KOPT-K1 (cell line): ENCODE data around the gene TMEM200A.
"Not testable (repeated sequence)": the region's sequence is repeated elsewhere in the genome, so short reads cannot be mapped to it uniquely, and the experiment has no call there.

Experiments used
- H3K27ac ChIP-seq: fragments of 200-600 bp; sonication (generic); 2 replicates; pipeline ENCODE4 v1.5.1; 2016; ENCODE audit warnings: antibody characterized with exemption, mild to moderate bottlenecking, low read depth, low read length; ENCODE audit not compliant: poor library complexity, severe bottlenecking
- H3K36me3 ChIP-seq: fragments of 200-600 bp; sonication (generic); 2 replicates; pipeline ENCODE4 v1.5.1; 2017; ENCODE audit warnings: antibody characterized with exemption, mild to moderate bottlenecking, low read length, moderate library complexity; ENCODE audit not compliant: insufficient read depth
- H3K9me3 ChIP-seq: fragments of 200-600 bp; sonication (generic); 2 replicates; pipeline ENCODE4 v1.5.1; 2017; ENCODE audit warnings: antibody characterized with exemption, low read length, mild to moderate bottlenecking; ENCODE audit not compliant: insufficient read depth, poor library complexity, severe bottlenecking

TMEM200A gene

DNA sequence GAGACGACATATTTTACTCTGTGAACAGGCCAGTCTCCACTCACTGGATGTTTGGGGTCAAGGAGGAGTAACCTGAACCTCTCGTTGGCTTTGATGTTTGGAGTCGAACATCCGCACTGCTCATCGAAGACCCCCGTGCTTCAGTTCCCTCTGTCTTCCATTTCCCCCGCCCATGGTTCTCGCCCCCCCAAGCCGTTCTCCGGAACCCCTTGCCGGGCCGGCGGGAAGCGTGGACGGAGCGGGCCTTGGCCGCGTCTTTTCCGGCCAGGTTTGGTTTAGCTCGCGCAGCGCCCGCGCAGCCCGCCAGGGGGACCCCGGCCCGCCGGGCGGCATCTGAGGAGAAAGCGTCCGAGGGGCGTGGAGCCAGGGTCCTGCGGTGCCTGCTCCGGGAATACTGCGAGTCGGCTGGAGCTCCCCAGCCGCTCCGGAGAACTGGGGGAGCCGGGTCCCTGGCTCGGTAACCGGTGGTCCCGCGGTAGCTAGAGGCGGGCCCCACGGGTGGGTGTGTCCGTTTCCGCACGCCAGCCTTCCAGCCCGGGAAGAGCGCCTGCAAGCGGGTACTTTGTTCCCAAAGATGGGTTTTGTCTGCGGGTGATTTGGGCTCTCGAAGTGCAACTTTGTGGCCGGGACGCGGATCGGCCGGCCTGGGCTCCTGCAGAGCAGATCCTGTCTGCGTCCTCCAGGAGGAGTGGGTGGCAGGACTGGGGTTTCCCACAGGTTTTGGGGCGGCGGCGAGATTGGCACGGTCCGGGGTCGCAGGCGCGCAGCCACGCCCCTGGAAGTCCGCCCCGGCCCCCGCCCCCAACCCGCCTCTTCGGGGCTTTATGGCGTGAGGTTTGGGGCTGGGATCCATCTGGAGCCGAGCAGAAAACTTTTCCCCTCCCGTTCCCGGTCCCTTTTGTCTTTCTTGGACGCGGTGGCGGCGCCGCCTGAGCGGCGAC is at the start of gene TMEM200A:
Gene TMEM200A (plus strand): TSS at position 852 of the 941 bp plus-strand sequence. CDS start 74,406 bp downstream, outside the sequence.
- Histone ChIP-seq H3K9me3 (peaks cover under 1% of the 10 kb centered on the region), H3K27ac (peak within 1 kb of the TSS; percentile 51), H3K36me3 (no peaks in the 10 kb centered on the region)

DNA sequence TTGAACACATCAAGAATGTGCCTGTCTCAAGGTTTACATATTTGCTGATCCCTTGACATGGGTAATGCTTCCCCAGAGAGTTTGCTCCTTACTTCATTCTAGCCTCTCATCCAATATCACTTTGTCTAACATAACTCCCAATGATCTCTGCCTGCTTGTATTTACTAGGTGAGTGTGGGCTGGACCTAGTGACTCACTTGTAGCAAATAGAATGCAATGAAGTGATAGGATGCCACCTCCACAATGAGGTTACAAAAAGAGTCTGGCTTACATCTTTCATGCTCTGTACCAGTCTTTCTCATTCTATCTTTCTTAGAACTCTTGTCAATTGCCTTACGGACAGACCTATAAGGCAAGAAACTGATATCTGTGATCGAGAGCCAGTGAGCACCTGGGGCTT is 44.9 kb upstream of the TMEM200A start:
- no peak overlapping the region for H3K27ac ChIP-seq
- no peaks in the 10 kb centered on the region for H3K9me3 ChIP-seq
- H3K36me3 ChIP-seq = no peaks in the 10 kb centered on the region

DNA sequence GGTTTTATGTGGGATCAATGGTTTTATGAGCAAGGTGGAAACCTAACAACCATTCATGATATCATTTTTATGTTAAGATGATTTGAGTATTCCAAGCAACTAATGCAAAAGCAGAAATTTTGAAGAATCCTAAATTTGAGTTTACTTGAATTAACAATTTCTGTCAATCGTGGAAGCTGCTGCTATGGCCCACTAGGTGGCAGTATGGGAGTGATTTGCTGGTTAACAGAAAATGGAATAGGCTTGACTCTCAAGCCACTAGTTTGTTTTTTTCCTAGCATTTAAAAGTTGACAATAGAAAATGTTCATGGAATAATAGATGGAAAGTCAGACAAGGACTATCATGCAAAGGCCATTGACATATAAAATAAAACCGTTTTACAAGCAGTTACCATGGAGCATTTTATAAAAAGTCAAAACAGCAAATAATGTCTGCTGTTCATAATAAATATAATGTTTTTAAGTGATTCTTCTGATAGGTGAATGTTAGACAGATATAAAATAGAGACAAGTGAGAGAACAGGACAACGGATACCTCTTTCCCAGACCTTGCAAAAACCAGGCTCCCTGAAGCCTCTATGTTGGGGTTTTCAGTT is 43.0 kb upstream of the TMEM200A start:
- no peak overlapping the region for H3K27ac ChIP-seq
- H3K36me3 ChIP-seq = no peaks in the 10 kb centered on the region
- H3K9me3 ChIP-seq = no peaks in the 10 kb centered on the region

DNA sequence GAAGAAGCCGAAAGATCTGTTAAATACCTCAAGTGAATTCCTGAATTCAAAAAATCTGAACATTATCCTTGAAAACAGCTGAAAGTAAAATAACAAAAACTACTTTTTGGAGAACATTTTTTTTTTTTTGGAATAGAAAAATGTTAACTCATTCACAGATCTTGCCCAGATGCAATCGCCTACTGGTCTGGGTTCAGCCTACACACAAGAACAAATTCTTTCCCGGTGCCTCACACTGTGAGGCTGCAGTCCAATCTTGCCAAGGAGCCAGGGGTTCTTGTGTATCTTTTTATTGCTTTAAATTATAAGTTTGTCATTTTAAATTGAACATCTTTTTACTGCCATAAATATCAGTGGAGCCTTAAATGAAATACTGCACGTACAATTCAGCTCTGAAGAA is 41.2 kb upstream of the TMEM200A start:
- H3K36me3 ChIP-seq = no peaks in the 10 kb centered on the region
- H3K9me3 ChIP-seq = no peaks in the 10 kb centered on the region
- H3K27ac ChIP-seq = no peak overlapping the region

DNA sequence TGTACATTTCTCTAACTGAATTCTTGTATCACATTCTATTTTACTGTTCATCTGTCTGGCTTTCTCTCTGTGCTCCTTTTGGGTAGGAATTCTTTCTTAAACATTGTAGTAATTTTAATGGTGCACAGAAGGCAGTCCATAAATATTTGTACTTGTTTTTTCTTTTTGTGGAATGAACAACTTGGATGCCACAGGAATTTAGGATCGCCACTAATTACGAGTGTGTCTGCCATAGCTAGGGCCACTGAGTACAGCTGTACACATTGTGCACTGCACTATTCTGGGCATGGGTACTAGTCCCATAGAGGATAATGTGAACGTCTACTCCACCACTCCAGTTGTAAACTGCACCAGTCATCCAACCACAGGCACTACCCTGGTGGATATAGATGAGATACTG is 39.3 kb upstream of the TMEM200A start:
- H3K36me3 ChIP-seq = no peaks in the 10 kb centered on the region
- H3K27ac ChIP-seq = no peak overlapping the region
- H3K9me3 ChIP-seq = no peaks in the 10 kb centered on the region

DNA sequence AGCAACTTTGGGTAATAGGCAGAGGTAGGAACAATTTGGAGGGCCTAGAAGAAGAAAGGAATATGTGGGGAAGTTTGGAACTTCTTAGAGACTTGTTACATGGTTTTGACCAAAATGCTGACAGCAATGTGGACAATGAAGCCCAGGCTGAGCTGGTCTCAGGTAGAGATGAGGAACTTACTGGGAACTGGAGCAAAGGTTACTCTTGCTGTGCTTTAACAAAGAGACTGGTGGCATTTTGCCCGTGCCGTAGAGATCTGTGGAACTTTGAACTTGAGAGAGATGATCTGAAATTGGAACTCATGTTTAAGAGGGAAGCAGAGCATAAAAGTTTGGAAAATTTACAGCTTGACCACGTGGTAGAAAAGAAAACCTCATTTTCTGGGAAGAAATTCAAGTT is 28.3 kb upstream of the TMEM200A start:
- Histone ChIP-seq H3K9me3 (peaks cover 15% of the 10 kb centered on the region), H3K36me3 (no peaks in the 10 kb centered on the region), H3K27ac (no peak overlapping the region)

DNA sequence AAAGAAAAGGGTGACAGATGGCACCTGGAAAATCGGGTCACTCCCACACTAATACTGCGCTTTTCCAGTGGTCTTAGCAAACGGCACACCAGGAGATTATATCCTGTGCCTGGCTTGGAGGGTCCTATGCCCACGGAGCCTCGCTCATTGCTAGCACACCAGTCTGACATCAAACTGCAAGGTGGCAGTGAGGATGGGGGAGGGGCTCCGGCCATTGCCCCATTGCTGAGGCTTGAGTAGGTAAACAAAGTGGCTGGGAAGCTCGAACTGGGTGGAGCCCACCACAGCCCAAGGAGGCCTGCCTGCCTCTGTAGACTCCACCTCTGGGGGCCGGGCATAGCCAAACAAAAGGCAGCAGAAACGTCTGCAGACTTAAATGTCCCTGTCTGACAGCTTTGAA is 19.5 kb upstream of the TMEM200A start:
- not testable (repeated sequence) for H3K27ac ChIP-seq, H3K36me3 ChIP-seq, H3K9me3 ChIP-seq

DNA sequence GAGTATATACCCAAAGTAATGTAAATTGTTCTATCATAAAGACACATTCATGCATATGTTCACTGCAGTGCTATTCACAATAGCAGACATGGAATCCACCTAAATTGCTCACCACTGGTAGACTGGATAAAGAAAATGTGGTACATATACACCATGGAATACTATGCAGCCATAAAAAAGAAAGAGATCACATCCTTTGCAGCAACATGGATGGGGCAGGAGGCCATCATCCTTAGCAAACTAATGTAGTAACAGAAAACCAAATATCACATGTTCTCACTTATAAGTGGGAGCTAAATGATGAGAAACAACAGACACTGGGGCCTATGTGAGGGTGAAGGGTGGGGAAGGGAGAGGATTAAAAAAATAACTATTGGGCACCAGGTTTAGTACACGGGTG is 11.5 kb upstream of the TMEM200A start:
- no peaks in the 10 kb centered on the region for H3K36me3 ChIP-seq
- H3K27ac ChIP-seq = no peak overlapping the region

DNA sequence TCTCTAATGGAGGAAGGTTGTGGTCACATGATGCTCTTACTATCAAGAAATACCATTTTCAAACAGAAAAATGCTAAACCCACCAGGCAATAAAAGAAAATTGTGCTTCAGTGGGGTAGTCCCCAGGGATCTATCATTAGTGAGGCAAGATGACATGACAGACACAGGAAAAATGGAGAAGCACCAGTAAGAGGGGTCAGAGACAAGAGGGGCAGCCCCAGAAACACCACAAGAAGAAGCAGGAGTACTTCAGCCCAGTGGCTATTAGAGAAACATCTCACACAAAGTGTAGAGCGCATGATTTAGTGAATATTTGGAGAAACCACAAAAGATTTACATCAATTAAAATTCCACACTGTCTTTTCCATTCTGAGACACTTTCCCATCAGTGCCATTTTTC is 10.2 kb upstream of the TMEM200A start:
- Histone ChIP-seq H3K9me3 (peaks cover 8% of the 10 kb centered on the region), H3K27ac (no peak overlapping the region), H3K36me3 (no peaks in the 10 kb centered on the region)

More for the DNA sequence above, 11.5 kb upstream of the TMEM200A start:
- H3K9me3 ChIP-seq = peaks cover 3% of the 10 kb centered on the region

DNA sequence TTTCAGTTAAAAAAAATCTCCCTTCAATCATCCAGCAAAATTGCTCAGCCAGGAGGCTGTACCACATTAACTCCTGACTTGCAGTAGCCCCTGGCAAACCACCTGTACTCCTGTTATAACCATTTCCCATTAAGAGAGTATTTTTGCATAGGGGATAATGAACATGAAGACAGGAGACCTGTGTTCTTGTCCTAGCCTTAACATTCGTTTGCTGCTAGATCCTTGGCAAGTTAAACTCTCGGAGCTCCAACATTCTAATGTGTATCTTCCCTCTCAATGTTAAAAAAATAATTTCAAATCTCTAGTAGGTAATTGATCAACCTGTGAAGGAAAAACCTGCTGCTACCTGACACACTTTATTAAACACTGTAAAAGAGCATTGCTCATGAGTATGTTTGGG is 8.4 kb upstream of the TMEM200A start:
- peaks cover 5% of the 10 kb centered on the region for H3K9me3 ChIP-seq
- no peaks in the 10 kb centered on the region for H3K36me3 ChIP-seq
- H3K27ac ChIP-seq = no peak overlapping the region

DNA sequence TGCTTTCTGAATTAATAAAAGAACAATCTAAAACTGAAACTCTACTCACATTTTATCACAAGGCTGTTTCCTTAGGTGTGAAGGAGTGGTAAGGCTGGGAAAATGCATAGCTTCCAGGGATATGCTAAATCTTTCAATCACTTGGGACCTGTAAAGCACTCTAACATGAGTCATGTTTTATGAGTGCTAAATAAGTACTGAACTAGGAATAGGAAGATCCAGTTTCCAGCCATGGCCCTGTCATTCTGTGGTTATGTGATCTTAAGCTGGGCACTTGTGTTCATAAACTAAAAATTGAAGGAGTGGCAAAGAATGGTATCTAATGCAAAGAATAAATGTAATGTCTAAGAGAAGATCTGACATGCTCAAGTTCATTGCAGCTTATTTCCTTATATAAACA is 6.1 kb upstream of the TMEM200A start:
- H3K27ac ChIP-seq = no peak overlapping the region
- H3K36me3 ChIP-seq = no peaks in the 10 kb centered on the region
- H3K9me3 ChIP-seq = peaks cover 5% of the 10 kb centered on the region

DNA sequence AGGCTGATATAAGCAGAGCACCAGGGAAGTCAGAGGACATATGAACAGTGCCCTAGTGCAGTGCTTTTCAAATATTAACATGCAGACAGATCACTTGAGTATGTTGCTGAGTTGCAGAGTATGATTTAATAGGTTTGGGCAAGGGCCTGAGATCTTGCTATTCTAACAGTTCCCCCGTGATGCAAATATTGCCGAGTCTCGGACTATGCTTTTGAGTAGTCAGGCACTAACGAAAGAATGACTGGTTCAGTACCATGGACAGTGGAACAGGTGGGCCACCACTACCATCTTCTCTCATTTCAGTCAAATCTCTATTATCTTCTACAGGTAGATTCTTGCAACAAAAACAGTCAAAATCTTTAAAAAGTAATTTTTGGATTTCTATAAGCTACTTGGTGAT is 3.7 kb upstream of the TMEM200A start:
- H3K36me3 ChIP-seq = no peaks in the 10 kb centered on the region
- H3K27ac ChIP-seq = no peak overlapping the region
- peaks cover 5% of the 10 kb centered on the region for H3K9me3 ChIP-seq

DNA sequence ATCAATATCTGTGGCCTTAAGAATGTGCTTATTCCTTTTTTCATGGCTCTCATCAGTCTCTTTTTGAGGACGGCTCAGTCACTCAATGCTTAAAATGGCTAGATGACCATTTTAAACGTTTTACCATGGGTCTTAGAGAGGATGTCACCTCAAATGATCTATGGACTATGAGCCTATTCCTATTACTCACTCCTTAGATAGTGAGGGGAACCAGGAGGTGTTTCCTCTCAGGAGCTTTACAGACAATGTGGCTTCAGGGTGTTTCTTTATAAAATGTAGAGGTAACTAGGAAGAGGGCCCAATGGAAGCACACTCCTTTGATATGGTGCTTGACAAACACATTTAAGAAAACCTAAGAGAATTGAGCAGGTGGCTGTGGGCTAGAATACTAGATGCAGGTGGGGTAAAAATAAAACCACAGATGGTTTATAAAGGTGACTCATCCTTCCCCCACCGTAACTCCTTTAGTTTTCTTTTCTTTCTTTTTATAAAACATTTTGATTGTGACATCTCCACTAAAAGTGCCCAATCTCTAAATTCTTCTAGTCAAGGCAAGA is 1.5 kb upstream of the TMEM200A start:
- H3K27ac ChIP-seq = no peak overlapping the region

DNA sequence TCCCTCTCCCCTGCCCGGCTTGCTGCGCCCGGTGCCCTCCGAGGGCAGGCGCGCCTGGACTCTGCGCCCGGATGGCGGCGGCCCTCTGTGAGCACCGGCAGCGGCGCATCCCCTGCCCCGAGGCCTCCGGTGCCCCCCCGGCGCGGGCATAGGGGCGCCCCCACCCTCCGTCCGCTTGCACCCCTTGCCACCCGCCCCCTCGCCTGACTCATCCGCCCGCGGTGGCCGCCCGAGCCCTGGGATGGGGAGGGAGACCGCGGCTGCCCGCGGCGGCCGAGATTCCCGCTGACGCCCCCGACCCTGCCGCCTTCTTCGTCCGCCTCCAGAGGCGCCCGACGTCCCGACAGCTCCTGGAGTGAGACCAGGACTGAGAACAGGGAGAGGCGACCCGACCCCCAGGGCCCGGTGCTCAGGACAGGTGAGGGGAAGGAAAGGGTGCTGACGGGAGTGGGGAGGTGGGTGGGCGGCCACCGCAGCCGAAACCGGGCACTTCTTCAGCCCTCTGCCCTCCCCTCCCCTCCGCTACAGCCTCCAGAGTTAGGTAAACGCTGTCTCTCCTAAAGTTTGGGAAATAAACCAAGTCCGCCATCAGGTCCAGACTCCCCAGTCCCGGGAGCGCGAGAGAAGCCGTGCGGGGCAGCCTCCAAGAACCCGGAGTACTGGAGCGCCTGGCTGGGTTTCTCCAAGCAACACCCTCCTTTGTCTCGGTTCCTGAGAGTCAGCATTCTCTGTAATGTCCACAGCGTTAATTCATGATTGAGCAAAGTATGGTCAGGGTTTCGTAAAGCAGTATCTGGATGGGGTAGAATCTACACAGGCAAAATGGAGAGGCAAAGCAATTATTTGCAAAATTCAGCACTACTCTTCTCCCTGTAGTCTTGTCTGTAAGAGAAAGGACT is 539 bp downstream of the TMEM200A start:
- no peaks in the 10 kb centered on the region for H3K9me3 ChIP-seq
- H3K36me3 ChIP-seq = no peaks in the 10 kb centered on the region
- H3K27ac ChIP-seq = peak overlapping the region; percentile 51

More for the DNA sequence above, 1.5 kb upstream of the TMEM200A start:
- Histone ChIP-seq H3K9me3 (peaks cover 5% of the 10 kb centered on the region), H3K36me3 (no peaks in the 10 kb centered on the region)

DNA sequence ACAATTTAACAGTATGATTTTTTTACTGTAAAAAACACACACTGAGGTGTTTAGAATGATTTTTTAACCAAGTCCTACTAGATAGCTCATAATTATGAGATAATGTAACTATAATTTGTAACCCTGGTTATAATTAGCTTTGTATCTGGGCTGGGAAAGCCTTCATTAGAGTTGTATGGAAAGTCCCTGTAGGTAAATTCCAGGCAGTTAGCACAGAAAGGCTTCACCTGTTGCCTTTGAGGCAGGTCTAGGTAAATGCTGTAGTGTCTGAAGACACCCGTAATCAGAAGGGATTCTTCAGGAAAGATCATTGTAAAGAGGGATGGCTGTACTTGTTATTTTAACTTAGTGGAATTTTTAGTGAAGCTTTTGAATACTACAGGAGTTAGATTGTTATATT is 1.9 kb downstream of the TMEM200A start:
- Histone ChIP-seq H3K27ac (no peak overlapping the region), H3K36me3 (no peaks in the 10 kb centered on the region), H3K9me3 (no peaks in the 10 kb centered on the region)
